ENCODE results near the gene MAGI2.
"Not testable (repeated sequence)": the region's sequence is repeated elsewhere in the genome, so short reads cannot be mapped to it uniquely, and the experiment has no call there.

The MAGI2 gene

DNA sequence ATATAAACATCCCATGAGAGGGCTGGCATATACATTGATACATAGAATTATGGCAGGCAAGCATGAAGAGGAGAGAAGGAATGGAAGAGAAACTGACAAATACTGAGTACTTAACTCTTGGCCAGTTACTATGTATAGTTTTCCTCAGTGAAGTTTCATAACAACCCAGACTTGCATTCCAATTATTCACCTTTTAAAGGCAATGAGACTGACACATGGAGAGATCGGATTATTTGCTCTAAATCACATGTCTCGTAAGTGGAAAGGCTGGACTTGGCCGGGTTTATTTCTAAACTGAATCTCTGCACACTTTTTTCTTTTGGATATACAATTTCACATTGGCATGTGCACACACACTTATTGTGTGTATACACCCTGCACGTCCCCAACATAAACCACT is 1106.6 kb downstream of the MAGI2 start:
- DNase-seq (ENCODE audit: low spot score): no peak

DNA sequence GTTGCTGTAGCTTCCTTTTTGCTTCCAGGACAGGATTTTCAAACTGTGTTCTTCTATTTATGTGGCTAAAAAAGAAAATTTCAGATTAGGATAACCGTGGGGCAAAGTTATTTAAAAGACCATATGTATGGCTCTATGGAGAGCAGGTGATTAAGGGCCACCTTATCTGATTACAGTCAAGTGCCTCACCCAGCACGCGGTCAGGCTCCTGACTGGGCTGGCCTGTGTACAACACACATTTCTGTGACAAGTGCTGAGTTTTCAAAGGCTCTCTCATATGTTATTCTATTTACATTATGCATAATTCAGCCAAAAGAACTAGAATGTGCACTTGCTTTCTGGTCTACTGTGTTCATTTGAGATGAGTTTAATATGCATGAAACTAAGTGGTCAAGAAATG is 1107.5 kb downstream of the MAGI2 start:
- DNase-seq (ENCODE audit: low spot score): no peak

DNA sequence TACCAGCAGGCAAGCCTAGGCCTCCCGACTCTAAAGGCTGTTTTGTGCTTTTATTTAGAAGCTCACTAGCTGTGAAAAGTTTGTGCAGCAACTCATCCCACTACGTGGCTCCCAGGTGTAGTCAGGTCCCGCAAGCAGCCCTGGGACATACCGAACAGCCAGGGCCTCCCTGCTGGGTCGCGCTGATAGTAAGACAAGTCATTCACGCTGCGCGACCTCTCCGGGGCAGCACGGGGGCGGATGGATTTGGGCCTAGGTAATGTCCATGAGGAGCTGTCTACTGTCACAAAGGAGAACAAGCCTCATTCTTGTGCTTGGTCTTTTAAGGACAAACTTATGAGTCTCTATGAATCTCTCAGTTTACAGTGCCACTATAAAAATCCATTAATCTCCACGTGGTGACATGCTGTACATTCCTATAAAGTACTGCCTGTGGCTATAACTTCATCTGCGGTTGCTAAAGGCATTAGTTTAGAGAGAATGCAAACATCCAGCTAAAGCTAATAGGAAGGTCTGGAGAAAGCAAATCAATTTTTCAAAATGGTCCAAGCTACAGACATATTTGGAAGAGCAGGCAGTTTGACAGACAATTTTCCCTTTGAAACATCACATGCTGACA is 1108.1 kb downstream of the MAGI2 start:
- no peak for DNase-seq (ENCODE audit: low spot score)

GRCh38 chr7:78334426-78334825 is 1119.0 kb downstream of the MAGI2 start:
- DNase-seq (ENCODE audit: low spot score): no peak

- no peak for DNase-seq (ENCODE audit: low spot score)
Measured at GRCh38 chr7:78333530-78334425, 1119.7 kb downstream of the MAGI2 start.

DNA sequence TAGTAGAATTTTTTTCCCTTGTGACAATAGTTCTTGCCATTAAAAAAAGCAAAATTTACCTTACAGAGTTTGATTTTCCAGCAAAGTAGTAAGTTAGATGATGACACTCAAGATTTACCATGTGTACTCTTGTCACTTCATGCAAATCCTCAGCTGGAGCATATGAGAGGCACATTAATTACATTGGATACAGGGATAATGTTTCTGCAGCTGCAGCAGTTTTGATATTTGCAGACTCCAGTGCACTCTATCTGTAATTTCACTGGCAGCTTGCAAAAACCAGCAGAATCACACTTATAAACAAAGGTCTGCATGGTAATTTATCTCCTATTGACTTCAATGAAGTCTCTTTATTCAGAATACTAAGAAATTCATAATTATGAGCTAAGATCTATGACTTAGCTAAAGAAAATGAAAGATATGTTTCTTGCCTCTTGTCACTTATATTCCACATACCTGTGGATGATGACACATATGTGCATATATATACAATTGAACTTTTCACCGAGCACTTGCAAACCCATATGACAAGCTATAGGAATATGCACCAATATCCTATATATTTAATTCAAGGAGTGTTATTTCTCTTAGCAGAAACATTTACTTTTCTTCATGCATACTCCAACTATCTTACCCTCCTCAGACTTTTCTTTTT is 1124.3 kb downstream of the MAGI2 start:
- no peak for DNase-seq (ENCODE audit: low spot score)

- no peak for DNase-seq (ENCODE audit: low spot score)
Measured at GRCh38 chr7:78327718-78328117, 1125.7 kb downstream of the MAGI2 start.

GRCh38 chr7:78326876-78327275 is 1126.6 kb downstream of the MAGI2 start:
- DNase-seq (ENCODE audit: low spot score): no peak

- DNase-seq (ENCODE audit: low spot score): no peak
Measured at GRCh38 chr7:78326189-78326588, 1127.3 kb downstream of the MAGI2 start.

GRCh38 chr7:78323118-78323517 is 1130.3 kb downstream of the MAGI2 start:
- no peak for DNase-seq (ENCODE audit: low spot score)

GRCh38 chr7:78322231-78322630 is 1131.2 kb downstream of the MAGI2 start:
- DNase-seq (ENCODE audit: low spot score): not testable (repeated sequence)

DNA sequence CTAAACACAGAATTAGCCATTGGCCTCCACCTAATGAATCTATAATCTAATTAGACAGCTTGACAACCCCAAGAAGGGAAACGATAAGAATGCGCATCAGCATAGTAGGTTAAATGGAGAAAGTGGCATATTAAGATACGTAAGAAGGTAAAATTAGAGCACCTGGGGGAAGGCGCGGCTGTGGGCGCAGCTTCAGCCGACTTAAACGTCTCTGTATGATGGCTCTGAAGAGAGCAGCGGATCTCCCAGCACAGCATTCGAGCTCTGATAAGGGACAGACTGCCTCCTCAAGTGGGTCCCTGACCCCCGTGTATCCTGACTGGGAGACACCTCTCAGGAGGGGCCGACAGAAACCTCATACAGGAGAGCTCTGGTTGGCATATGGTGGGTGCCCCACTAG is 1136.1 kb downstream of the MAGI2 start:
- DNase-seq (ENCODE audit: low spot score): no peak

- no peak for DNase-seq (ENCODE audit: low spot score)
Measured at GRCh38 chr7:78316110-78316509, 1137.4 kb downstream of the MAGI2 start.

GRCh38 chr7:78315119-78315518 is 1138.3 kb downstream of the MAGI2 start:
- DNase-seq (ENCODE audit: low spot score): no peak

GRCh38 chr7:78311181-78311580 is 1142.3 kb downstream of the MAGI2 start:
- no peak for DNase-seq (ENCODE audit: low spot score)

- DNase-seq (ENCODE audit: low spot score): no peak
Measured at GRCh38 chr7:78307892-78308291, 1145.6 kb downstream of the MAGI2 start.

GRCh38 chr7:78306634-78307033 is 1146.8 kb downstream of the MAGI2 start:
- DNase-seq (ENCODE audit: low spot score): no peak

DNA sequence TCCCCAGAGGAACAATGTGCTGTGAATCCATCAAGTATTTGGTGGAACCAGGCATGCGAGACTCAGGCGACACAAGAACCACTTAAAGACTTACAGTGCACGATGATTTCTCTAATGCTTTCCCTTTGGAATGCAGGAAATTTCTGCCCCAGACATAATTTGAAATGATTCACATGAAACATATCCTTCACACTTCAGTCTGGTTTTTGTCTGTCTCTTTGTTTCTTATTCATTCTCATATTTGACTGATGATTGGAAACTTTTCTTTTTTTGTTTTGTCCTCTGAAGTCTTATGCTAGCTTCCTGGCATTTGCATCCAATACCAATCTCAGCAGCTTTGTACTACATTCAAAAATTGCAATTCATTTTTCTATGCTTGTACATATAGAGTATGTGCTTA is 1152.1 kb downstream of the MAGI2 start:
- no peak for DNase-seq (ENCODE audit: low spot score)

DNA sequence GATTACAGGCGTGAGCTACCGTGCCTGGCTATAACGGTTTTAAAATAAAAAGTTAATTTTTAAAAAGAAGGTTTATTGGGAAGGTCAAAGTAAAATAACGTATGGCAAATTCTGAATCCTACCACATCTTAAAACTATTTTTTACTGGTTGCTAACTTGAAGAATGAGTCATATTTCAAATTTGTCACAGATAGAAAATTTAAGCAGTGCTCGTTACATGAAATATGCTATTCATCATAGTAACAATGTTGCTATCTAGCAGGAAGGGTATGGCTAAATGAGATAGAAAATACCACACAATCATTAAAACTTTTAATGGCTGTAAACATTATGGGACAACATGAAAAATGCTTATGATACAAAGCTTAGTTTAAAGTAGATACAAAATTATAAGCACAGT is 1154.4 kb downstream of the MAGI2 start:
- no peak for DNase-seq (ENCODE audit: low spot score)

DNA sequence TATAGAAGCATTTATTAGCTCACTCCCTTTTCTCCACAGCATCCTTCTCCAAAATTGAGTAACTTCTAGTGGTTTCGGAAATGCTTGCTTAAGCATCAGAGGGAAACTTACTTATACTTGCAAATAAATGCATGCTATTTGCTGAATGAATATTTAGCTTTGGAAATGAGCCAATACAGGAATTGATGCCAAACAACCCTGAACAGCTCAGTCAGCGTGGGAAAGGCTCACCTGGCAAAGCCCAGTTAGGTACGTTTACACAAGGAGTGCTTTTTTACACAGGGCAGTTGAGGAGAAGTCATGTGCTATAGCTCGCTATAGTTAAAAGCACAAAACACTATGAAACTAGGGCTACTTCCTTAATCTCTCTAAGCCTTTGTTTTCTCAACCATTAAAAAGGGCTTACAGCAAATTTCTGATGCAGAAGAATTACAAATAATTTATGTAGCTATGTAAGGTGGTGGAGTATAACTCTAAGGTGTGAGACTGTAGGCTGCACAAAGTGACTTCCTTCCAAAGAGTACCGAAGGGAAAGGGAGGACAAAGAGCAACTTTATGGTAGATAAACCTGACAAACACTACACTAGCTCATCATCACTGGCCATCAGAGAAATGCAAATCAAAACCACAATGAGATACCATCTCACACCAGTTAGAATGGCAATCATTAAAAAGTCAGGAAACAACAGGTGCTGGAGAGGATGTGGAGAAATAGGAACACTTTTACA is 1156.7 kb downstream of the MAGI2 start:
- DNase-seq (ENCODE audit: low spot score): no peak

DNA sequence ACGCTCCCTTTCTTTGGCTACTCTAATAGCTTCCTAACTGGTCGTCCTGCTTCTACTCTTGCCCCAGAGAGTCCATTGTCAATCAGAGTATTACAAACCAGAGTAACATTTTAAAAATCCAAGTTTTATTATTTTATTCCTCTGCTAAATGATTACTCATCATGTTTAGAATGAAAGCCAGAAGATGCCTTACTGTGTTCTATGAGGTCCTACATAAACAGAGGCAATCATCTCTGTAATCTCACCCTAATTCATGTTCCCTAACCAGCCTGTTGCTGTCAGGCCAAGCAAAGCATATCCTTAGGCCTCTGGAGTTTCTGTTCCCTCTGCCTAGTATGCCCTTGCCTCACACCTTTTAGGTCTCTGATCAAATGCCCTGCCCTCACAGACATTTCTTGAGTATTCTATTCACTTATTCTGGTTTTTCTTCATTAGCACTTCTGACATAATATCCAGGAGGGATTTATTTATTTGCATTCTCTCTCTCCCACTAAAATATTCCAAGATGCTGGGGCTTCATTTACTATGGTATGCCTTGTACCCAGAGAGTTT is 1157.3 kb downstream of the MAGI2 start:
- DNase-seq (ENCODE audit: low spot score): no peak

GRCh38 chr7:78289471-78289870 is 1164.0 kb downstream of the MAGI2 start:
- not testable (repeated sequence) for DNase-seq (ENCODE audit: low spot score)
